ENCODE results near the gene HIVEP1. TPM values are rescaled to one million over a fixed set of nuclear protein-coding genes. Genes with fewer than 3 reads are reported as not detected.

Gene HIVEP1
- total and polyA plus RNA-seq, 2 of the 13 experiments (the other 11 are each of a cell fraction or from before 2014, with no cell fraction given), result 7.4 to 9.9 TPM

DNA sequence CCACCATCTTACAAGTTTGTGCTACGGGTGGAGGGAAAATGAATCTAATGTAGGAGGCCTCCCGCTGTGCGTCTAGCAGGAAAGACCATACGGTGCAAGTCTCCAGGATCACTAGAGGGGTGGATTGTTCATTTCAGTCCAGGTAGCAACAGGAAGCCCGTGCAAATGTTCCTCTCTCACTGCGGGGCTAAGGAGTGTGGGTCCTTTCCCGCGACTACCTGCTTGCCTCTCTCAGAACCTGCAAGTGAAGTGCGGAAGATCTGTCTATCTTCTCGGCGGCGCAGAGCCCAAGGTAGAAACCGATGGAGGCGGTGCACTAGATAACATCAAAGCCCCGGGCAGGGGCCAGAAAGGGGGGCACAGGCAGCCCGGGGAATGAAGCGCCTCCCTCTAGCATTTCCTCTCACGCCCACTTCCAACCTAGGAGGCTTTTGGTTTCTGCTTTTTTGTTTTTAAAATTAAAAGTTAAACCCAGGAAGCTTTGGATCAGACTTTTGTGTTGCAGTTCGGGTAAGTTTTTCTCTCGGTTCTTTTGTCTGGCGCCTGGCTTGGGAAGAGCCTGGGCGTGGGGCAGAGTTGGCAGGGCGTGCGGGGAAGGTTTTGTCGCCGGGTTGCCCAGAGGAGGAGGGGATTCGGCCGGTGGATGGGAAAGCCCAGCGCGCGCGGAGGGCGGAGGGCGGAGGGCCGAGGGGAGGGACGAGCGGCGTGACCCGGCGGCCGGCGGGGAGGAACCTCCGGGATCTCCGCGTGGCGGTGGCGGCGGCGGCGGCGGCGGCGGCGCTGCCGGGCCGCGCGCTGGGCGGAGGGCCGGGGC is 3.5 kb upstream of the HIVEP1 start (continued):
- TF ChIP-seq, protein P1, sequence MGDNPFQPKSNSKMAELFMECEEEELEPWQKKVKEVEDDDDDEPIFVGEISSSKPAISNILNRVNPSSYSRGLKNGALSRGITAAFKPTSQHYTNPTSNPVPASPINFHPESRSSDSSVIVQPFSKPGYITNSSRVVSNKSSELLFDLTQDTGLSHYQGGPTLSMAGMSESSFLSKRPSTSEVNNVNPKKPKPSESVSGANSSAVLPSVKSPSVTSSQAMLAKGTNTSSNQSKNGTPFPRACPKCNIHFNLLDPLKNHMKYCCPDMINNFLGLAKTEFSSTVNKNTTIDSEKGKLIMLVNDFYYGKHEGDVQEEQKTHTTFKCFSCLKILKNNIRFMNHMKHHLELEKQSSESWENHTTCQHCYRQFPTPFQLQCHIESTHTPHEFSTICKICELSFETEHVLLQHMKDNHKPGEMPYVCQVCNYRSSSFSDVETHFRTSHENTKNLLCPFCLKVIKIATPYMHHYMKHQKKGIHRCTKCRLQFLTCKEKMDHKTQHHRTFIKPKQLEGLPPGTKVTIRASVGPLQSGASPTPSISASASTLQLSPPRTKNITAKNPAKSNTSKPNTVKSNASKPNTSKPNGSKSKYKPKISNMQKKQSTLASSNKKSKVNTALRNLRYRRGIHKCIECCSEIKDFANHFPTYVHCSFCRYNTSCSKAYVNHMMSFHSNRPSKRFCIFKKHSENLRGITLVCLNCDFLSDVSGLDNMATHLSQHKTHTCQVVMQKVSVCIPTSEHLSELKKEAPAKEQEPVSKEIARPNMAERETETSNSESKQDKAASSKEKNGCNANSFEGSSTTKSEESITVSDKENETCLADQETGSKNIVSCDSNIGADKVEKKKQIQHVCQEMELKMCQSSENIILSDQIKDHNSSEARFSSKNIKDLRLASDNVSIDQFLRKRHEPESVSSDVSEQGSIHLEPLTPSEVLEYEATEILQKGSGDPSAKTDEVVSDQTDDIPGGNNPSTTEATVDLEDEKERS (CRISPR knock-in tag; IDR thresholded peaks at IDR 0.05), result no peak
- TF ChIP-seq MED1 (CRISPR knock-in tag; IDR thresholded peaks at IDR 0.05) (peak; percentile 72), HNF4A (CRISPR knock-in tag; IDR thresholded peaks at IDR 0.05) (no peak; the same call in 1 of the 2 replicates), ZNF282 (IDR thresholded peaks at IDR 0.05; ENCODE audit: partially characterized antibody) (no peak), KLF9 (CRISPR knock-in tag; IDR thresholded peaks at IDR 0.05; ENCODE audit: low read depth) (no peak), SNAI1 (CRISPR knock-in tag; IDR thresholded peaks at IDR 0.05; ENCODE audit: borderline replicate concordance) (no peak), MEF2D (CRISPR knock-in tag; IDR thresholded peaks at IDR 0.05) (peak; percentile 23; the same call in 1 of the 2 replicates), ZFP90 (CRISPR knock-in tag; IDR thresholded peaks at IDR 0.05; ENCODE audit: borderline replicate concordance) (no peak), IRX3 (CRISPR knock-in tag; IDR thresholded peaks at IDR 0.05; ENCODE audit: borderline replicate concordance, low read depth) (no peak), TMF1 (CRISPR knock-in tag; IDR thresholded peaks at IDR 0.05; ENCODE audit: low read depth) (no peak), SP5 (CRISPR knock-in tag; IDR thresholded peaks at IDR 0.05; ENCODE audit: borderline replicate concordance, low read depth) (peak; percentile 97), ZNF160 (CRISPR knock-in tag; IDR thresholded peaks at IDR 0.05) (no peak), ERF (CRISPR knock-in tag; IDR thresholded peaks at IDR 0.05) (peak; percentile 66), ZNF232 (CRISPR knock-in tag; IDR thresholded peaks at IDR 0.05; ENCODE audit: borderline replicate concordance) (0 out of 2 replicates have a peak, but pooled peaks have one; percentile 50), ATF7 (IDR thresholded peaks at IDR 0.05) (no peak), ATF7 (CRISPR knock-in tag; IDR thresholded peaks at IDR 0.05) (no peak; the same call in 1 of the 2 replicates), TCF7L2 (IDR thresholded peaks at IDR 0.05; ENCODE audit: low read depth, low read length) (peak; percentile 92), SIX4 (CRISPR knock-in tag; IDR thresholded peaks at IDR 0.05) (no peak), ZNF260 (CRISPR knock-in tag; IDR thresholded peaks at IDR 0.05; ENCODE audit: borderline replicate concordance, low read depth) (no peak), ZNF121 (CRISPR knock-in tag; IDR thresholded peaks at IDR 0.05) (no peak), ZSCAN20 (CRISPR knock-in tag; IDR thresholded peaks at IDR 0.05; ENCODE audit: borderline replicate concordance) (no peak), ZNF775 (CRISPR knock-in tag; IDR thresholded peaks at IDR 0.05; ENCODE audit: borderline replicate concordance) (no peak), PPARG (CRISPR knock-in tag; conservative IDR thresholded peaks at IDR 0.05) (0 out of 2 replicates have a peak, but pooled peaks have one; percentile 22), HMGA1 (CRISPR knock-in tag; conservative IDR thresholded peaks at IDR 0.05) (no peak)
- TF ChIP-seq, protein P2, sequence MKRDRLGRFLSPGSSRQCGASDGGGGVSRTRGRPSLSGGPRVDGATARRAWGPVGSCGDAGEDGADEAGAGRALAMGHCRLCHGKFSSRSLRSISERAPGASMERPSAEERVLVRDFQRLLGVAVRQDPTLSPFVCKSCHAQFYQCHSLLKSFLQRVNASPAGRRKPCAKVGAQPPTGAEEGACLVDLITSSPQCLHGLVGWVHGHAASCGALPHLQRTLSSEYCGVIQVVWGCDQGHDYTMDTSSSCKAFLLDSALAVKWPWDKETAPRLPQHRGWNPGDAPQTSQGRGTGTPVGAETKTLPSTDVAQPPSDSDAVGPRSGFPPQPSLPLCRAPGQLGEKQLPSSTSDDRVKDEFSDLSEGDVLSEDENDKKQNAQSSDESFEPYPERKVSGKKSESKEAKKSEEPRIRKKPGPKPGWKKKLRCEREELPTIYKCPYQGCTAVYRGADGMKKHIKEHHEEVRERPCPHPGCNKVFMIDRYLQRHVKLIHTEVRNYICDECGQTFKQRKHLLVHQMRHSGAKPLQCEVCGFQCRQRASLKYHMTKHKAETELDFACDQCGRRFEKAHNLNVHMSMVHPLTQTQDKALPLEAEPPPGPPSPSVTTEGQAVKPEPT (CRISPR knock-in tag; IDR thresholded peaks at IDR 0.05; ENCODE audit: low read depth), result no peak
- TF ChIP-seq, protein P3, sequence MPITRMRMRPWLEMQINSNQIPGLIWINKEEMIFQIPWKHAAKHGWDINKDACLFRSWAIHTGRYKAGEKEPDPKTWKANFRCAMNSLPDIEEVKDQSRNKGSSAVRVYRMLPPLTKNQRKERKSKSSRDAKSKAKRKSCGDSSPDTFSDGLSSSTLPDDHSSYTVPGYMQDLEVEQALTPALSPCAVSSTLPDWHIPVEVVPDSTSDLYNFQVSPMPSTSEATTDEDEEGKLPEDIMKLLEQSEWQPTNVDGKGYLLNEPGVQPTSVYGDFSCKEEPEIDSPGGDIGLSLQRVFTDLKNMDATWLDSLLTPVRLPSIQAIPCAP (CRISPR knock-in tag; IDR thresholded peaks at IDR 0.05; ENCODE audit: low read depth), result no peak

All from HepG2 (cell line).